Head of caudate nucleus (tissue), 42 donors: ENCODE results near the gene PKN3.
"Not testable (repeated sequence)": the region's sequence is repeated elsewhere in the genome, so short reads cannot be mapped to it uniquely, and the experiment has no call there.

Source experiments
- DNase-seq, 42 donors: peaks; one replicate each; pipeline versions ENCODE4 v3.0.0 to v3.0.0-alpha.2; 2020 to 2021; ENCODE audit warnings: mixed read lengths in 7 of 42
- intact Hi-C: fragments of 100-400 bp; cut with DNase I; formaldehyde crosslinking; loops from one replicate; pipeline ENCODE4 v1.15.0; 2022

PKN3 gene

DNA sequence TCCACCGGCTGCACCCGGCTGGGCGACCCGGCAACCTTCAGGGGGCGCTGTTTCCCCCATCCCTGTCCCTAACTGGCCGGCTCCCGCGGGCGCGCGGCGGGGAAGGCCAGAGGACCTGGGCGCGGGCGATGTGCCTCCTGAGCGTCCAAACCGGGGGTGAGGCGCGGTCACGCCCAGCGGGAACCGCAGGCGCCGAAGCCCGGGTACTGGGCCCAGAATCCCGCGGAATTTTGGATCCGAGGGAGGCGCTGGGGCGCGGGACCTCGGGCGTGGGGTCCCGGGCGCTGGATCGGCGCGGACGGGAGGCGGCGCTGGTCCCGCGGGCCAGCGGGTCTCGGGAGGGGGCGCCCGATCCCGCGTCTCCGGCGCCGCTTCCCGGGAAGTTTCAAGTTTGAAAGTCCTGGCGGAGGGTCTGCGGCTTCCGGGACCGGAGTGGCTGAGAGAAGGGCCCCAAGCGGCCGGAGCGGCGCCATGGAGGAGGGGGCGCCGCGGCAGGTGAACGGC is at the start of gene PKN3:
Gene PKN3 (plus strand): TSS at position 59 of the 504 bp plus-strand sequence. CDS start 413 bp downstream, at position 472.
- intact Hi-C loops = no loop called here
- peak; percentile 41 to 92 (median 81) for DNase-seq

DNA sequence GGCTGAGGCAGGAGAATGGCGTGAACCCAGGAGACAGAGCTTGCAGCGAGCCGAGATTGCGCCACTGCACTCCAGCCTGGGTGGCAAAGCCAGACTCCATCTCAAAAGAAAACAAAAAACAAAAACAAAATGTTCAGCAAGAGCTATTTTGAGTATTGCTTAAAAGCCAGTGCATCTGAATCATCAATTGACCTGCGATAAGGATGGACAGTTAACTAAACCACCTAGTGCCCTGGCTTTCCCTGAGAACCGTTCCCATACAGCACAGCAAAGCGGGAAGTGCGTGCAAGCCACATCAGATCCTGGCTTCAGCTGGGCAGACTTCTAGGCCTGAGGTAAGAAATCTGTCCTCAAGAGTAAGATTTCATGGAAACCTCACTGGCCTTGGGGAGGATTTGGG is 48.4 kb upstream of the PKN3 start:
- DNase-seq = no peak
- intact Hi-C loops = no loop called here

- DNase-seq = no peak
Observed at GRCh38 chr9:128654481-128654880, 47.8 kb upstream of the PKN3 start.

DNA sequence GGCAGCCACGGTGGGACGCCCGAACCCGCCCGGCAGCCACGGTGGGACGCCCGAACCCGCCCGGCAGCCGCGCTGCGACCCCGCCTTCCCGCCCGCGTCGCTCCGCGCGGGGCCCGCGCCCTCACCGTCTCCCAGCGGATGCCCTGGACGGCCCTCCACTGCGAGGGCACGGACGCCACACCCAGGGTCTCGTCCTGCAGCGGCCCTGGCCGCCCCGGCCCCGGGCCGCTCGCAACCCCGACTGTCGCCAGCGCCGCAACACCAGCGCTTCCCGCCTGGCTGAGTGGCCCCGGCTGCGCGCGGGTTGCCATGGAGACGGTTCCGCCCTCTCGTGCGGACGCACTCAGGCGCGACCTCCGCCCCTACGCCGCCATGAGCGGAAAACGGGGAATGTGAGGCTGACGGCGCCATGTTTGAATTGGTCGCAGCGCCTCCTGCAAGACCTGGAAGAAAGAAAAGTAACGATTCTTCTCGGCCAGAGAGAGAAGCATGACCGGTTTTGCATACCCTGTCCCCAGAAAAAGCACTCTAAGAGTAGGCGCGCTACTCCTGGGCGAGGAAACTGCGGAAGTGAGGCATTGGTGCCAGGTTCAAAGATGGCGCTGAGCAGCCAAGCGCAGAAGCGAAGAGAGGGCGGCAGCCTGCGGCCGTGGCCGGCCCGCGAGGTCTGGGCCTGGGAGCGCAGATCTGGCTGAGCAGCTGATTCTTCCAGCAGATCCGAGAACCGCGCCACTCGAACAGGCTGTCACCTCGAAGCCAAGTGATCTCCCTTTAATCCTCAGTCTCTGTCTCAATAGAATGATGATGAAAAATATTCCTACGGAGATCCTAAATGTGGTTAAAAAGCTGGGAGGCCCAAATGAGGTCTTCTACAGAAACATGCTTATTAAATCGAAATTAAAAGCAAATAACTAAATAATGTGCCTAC is 45.6 kb upstream of the PKN3 start, which contains the start of gene DYNC2I2:
Gene DYNC2I2 (minus strand): TSS at position 432 of the 928 bp plus-strand sequence. CDS start 121 bp downstream, at position 311.
- peak; percentile 87 to 98 (median 97) for DNase-seq
- intact Hi-C loops = no loop called here

More at GRCh38 chr9:128654481-128654880, 47.8 kb upstream of the PKN3 start:
- intact Hi-C loops = no loop called here

- intact Hi-C loops = no loop called here
- DNase-seq = no peak
Observed at GRCh38 chr9:128657344-128657704, 45.0 kb upstream of the PKN3 start.

- intact Hi-C loops = no loop called here
- no peak for DNase-seq
Observed at GRCh38 chr9:128657796-128658195, 44.5 kb upstream of the PKN3 start.

DNA sequence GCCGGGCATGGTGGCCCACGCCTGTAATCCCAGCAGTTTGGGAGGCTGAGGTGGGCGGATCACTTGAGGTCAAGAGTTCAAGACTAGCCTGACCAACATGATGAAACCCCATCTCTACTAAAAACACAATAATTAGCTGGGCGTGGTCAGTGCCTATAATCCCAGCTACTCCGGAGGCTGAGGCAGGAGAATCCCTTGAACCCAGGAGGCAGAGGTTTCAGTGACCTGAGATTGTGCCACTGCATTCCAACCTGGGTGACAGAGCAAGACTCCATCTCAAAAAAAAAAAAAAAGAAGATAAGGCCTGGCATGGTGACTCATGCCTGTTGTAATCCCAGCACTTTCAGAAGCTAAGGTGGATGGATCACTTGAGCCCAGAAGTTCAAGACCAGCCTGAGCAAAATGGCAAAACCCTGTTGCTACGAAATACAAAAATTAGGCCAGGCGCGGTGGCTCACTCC is 35.8 kb upstream of the PKN3 start:
- intact Hi-C loops, DNase-seq: not testable (repeated sequence)

DNA sequence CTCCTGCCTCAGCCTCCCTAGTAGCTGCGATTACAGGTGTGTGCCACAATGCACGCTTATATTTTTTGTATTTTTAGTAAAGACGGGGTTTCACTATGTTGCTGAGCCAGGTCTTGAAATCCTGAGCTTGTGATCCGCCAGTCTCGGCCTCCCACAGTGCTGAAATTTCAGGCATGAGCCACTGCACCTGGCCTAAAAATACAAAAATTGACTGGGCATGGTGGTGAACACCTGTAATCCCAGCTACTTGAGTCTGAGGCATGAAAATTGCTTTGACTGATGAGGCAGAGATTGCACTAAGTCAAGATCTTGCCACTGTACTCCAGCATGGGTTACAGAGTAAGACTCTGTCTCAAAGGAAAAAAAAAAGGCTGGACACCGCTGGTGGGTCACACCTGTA is 32.5 kb upstream of the PKN3 start:
- no peak for DNase-seq

GRCh38 chr9:128675382-128675781 is 26.9 kb upstream of the PKN3 start:
- DNase-seq = no peak
- intact Hi-C loops = no loop called here

More for the DNA sequence above, 32.5 kb upstream of the PKN3 start:
- intact Hi-C loops = no loop called here

GRCh38 chr9:128677794-128678193 is 24.5 kb upstream of the PKN3 start:
- peak in 1 of 42 donors; percentile 6 for DNase-seq
- intact Hi-C loops = no loop called here

DNA sequence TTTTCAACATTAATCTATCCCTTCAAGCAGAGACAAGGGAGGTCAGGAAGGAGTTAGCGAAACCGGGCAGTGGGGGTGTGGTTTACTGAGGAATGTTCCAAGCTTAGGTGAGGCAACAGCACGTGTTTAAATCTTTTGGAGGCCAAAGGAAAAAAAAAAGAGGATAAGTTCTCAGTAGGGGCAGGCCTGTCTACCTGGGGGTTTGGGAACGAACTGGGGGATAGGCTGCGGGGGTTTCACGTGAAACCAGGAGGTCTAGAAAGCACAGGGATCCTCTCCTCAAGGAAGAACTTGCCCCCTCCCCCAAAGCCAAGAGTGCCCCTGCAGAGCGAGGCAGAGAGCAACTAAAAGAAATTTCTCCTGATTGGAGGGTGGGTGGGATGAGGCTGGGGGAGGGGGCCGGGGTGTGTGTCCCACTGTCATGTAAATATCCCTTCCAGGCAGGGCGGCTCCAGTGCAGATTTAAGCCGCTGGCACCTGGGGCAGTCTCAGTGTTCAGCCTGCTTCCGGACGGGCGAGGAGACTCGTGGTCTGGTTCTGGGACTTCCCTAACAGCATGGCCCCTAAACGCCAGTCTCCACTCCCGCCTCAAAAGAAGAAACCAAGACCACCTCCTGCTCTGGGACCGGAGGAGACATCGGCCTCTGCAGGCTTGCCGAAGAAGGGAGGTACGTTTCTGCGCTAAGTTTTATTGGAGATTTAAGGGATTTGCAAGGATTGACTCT is 18.8 kb upstream of the PKN3 start:
- peak in 12 of 42 donors; percentile 16 to 52 (median 27) for DNase-seq
- intact Hi-C loops = no loop called here

GRCh38 chr9:128684065-128684324 is 18.3 kb upstream of the PKN3 start:
- peak in 1 of 42 donors; percentile 8 for DNase-seq
- intact Hi-C loops = no loop called here

- intact Hi-C loops = no loop called here
- peak in 35 of 42 donors; percentile 20 to 68 (median 48) for DNase-seq
Observed at GRCh38 chr9:128684325-128685199, 17.7 kb upstream of the PKN3 start.

GRCh38 chr9:128685636-128686489 is 16.4 kb upstream of the PKN3 start:
- intact Hi-C loops = no loop called here
- DNase-seq = peak in 2 of 42 donors; percentile 27 to 31

- intact Hi-C loops = no loop called here
- DNase-seq = no peak
Observed at GRCh38 chr9:128687453-128687852, 14.8 kb upstream of the PKN3 start.

GRCh38 chr9:128688501-128689292 is 13.6 kb upstream of the PKN3 start, which contains the start of gene SET:
TSS of gene SET (plus strand) at chr9:128689222. CDS start at chr9:128689583, 361 bp downstream.
- intact Hi-C loops = no loop called here
- DNase-seq = peak; percentile 64 to 96 (median 90)

DNA sequence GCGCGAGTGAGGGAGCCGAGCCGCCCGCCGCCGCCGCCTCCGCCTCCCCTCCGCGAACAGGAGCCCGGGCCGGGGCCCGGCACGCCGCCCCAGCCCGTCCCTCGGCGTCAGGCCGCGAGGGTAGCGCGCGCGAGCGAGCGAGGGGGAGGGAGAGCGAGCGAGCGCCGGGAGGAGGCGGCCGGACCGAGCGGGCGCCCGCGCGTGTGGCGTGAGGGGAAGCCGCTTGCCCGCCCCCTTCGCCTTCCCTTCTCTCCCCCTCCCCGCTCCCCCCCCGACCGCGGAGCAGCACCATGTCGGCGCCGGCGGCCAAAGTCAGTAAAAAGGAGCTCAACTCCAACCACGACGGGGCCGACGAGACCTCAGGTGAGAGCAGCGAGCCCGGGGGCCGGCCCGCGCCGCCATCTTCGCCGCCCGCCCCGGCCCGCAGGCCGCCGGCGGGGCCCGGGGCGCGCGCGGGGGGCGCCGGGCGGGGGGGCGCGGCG is 13.0 kb upstream of the PKN3 start:
- peak in 27 of 42 donors; percentile 22 to 81 (median 54) for DNase-seq
- intact Hi-C loops = no loop called here
